WTC11 (cell line): Measurements from ENCODE around the gene CLRN3.

Source experiments
- CBFB ChIP-seq: sonication (generic); formaldehyde crosslinking; IDR thresholded peaks from 2 replicates; pipeline ENCODE4 v1.8.1; 2022; ENCODE audit warnings: mild to moderate bottlenecking, low read depth, missing genetic modification reagents
- CREM ChIP-seq: sonication (generic); formaldehyde crosslinking; IDR thresholded peaks from 2 replicates; pipeline ENCODE4 v1.8.1; 2022; ENCODE audit warnings: mild to moderate bottlenecking, missing genetic modification reagents, moderate library complexity
- CTCF ChIP-seq: fragments of 200-600 bp; IDR thresholded peaks from 2 replicates; pipeline ENCODE4 v1.8.0; 2022; ENCODE audit warnings: antibody characterized with exemption
- ERG ChIP-seq: fragments of 250-450 bp; sonication (Bioruptor Pico); IDR thresholded peaks from 2 replicates; pipeline ENCODE4 v1.8.0; 2021; ENCODE audit warnings: mild to moderate bottlenecking
- ETV6 ChIP-seq: sonication (generic); formaldehyde crosslinking; IDR thresholded peaks from 2 replicates; pipeline ENCODE4 v1.8.1; 2022; ENCODE audit warnings: mild to moderate bottlenecking, missing genetic modification reagents
- FOXK1 ChIP-seq: sonication (generic); formaldehyde crosslinking; IDR thresholded peaks from 2 replicates; pipeline ENCODE4 v1.8.0; 2022; ENCODE audit warnings: mild to moderate bottlenecking, moderate library complexity, missing genetic modification reagents
- TEAD1 ChIP-seq: sonication (generic); formaldehyde crosslinking; IDR thresholded peaks from 2 replicates; pipeline ENCODE4 v1.8.0; 2022; ENCODE audit warnings: mild to moderate bottlenecking, missing genetic modification reagents
- TEAD4 ChIP-seq: sonication (generic); formaldehyde crosslinking; IDR thresholded peaks from 2 replicates; pipeline ENCODE4 v1.8.0; 2022; ENCODE audit warnings: mild to moderate bottlenecking, missing genetic modification reagents
- USF2 ChIP-seq: sonication (generic); formaldehyde crosslinking; IDR thresholded peaks from 2 replicates; pipeline ENCODE4 v1.8.1; 2023; ENCODE audit warnings: mild to moderate bottlenecking, missing genetic modification reagents, moderate library complexity
- ZNF232 ChIP-seq: sonication (generic); formaldehyde crosslinking; IDR thresholded peaks from 2 replicates; pipeline ENCODE4 v1.8.0; 2022; ENCODE audit warnings: mild to moderate bottlenecking, missing genetic modification reagents
- ZNF263 ChIP-seq: sonication (generic); formaldehyde crosslinking; IDR thresholded peaks from 2 replicates; pipeline ENCODE4 v1.8.1; 2022; ENCODE audit warnings: low read depth, mild to moderate bottlenecking, moderate library complexity, missing genetic modification reagents
- ZNF317 ChIP-seq: sonication (generic); formaldehyde crosslinking; IDR thresholded peaks from 2 replicates; pipeline ENCODE4 v1.8.1; 2023; ENCODE audit warnings: low read depth, mild to moderate bottlenecking, moderate library complexity, missing genetic modification reagents, borderline replicate concordance
- ZNF512 ChIP-seq: sonication (generic); formaldehyde crosslinking; IDR thresholded peaks from 2 replicates; pipeline ENCODE4 v1.8.1; 2022; ENCODE audit warnings: missing genetic modification reagents, borderline replicate concordance

- TF ChIP-seq CTCF (no peak), ZNF317 (CRISPR knock-in tag) (no peak), TEAD4 (CRISPR knock-in tag) (no peak), ZNF232 (CRISPR knock-in tag) (no peak), ERG (CRISPR knock-in tag) (no peak), USF2 (CRISPR knock-in tag) (no peak), CREM (no peak), FOXK1 (CRISPR knock-in tag) (no peak), ZNF263 (CRISPR knock-in tag) (no peak), CBFB (CRISPR knock-in tag) (no peak), ETV6 (no peak), ZNF512 (CRISPR knock-in tag) (no peak), TEAD1 (CRISPR knock-in tag) (no peak)
These were observed 11.0 kb upstream of the CLRN3 start for GRCh38 chr10:127903789-127904188.
